ENCODE data around the gene CENPV. TPM values are rescaled to one million over a fixed set of nuclear protein-coding genes. Genes with fewer than 3 reads are reported as not detected.

Gene CENPV
- total RNA-seq, 1 experiment from 2014 or later = 64.6 TPM

DNA sequence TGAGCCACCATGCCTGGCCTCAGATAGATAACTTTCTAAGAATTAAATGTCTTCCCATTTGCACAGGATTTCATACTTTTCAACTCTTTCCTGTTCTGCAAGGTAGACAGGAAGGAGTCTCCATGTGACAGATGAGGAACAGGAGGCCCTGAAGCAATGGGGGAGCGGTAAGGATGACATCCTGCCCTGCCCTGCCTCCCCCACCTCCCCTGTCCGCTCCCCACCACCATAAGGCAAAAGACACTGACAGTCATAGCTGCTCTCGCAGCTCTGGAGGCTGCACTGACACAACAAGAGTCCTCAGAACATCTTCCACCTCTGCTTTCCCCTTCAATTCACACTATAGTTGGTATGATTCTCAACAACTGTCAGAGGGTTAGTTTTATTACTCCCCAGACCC, 9.7 kb downstream of the CENPV start:
- H3K9me3 ChIP-seq (ENCODE audit: control insufficient read depth, insufficient read depth, low read depth, low read length) = no peaks in the 10 kb centered on the region
- in situ Hi-C loops (cut with HindIII; ENCODE audit: low pct_unique_long_range_greater_than_20kb, low sequenced_read_pairs) (no loop called here), intact Hi-C loops (cut with micrococcal nuclease; ENCODE audit: unreplicated experiment) (no loop called here)
- H3K4me3 ChIP-seq (ENCODE audit: low read depth in 2 of 2, low read length in 2 of 2) = no peak overlapping the region
- no peaks in the 10 kb centered on the region for H3K27me3 ChIP-seq (ENCODE audit: control insufficient read depth, insufficient read depth, low read length)
- H3K36me3 ChIP-seq (ENCODE audit: control insufficient read depth, insufficient read depth, low read length) = peaks cover 4% of the 10 kb centered on the region; the same call in 1 of the 2 replicates
- BruUV-seq (replicated peaks) = no TSS peak
- ChIA-PET CTCF (no interaction called here), POLR2A (no interaction called here)
- H3K4me1 ChIP-seq (ENCODE audit: control insufficient read depth, insufficient read depth, low read length) = no peaks in the 10 kb centered on the region
- H3K27ac ChIP-seq (ENCODE audit: low read length) = no peak overlapping the region
- ATAC-seq (no peak), DNase-seq (ENCODE audit: low read depth, low spot score) (no peak)
- TF ChIP-seq TCF7L2 (IDR thresholded peaks at IDR 0.05; ENCODE audit: low read depth, low read length) = no peak
- TF ChIP-seq SIN3A (IDR thresholded peaks at IDR 0.05; ENCODE audit: borderline replicate concordance, insufficient read depth, low read depth, low read length) = no peak
- TF ChIP-seq, protein P1, sequence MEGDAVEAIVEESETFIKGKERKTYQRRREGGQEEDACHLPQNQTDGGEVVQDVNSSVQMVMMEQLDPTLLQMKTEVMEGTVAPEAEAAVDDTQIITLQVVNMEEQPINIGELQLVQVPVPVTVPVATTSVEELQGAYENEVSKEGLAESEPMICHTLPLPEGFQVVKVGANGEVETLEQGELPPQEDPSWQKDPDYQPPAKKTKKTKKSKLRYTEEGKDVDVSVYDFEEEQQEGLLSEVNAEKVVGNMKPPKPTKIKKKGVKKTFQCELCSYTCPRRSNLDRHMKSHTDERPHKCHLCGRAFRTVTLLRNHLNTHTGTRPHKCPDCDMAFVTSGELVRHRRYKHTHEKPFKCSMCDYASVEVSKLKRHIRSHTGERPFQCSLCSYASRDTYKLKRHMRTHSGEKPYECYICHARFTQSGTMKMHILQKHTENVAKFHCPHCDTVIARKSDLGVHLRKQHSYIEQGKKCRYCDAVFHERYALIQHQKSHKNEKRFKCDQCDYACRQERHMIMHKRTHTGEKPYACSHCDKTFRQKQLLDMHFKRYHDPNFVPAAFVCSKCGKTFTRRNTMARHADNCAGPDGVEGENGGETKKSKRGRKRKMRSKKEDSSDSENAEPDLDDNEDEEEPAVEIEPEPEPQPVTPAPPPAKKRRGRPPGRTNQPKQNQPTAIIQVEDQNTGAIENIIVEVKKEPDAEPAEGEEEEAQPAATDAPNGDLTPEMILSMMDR (IDR thresholded peaks at IDR 0.05) = no peak
- TF ChIP-seq POLR2AphosphoS5 (IDR thresholded peaks at IDR 0.05; ENCODE audit: low read depth, low read length) = no peak
- TF ChIP-seq, protein P2, sequence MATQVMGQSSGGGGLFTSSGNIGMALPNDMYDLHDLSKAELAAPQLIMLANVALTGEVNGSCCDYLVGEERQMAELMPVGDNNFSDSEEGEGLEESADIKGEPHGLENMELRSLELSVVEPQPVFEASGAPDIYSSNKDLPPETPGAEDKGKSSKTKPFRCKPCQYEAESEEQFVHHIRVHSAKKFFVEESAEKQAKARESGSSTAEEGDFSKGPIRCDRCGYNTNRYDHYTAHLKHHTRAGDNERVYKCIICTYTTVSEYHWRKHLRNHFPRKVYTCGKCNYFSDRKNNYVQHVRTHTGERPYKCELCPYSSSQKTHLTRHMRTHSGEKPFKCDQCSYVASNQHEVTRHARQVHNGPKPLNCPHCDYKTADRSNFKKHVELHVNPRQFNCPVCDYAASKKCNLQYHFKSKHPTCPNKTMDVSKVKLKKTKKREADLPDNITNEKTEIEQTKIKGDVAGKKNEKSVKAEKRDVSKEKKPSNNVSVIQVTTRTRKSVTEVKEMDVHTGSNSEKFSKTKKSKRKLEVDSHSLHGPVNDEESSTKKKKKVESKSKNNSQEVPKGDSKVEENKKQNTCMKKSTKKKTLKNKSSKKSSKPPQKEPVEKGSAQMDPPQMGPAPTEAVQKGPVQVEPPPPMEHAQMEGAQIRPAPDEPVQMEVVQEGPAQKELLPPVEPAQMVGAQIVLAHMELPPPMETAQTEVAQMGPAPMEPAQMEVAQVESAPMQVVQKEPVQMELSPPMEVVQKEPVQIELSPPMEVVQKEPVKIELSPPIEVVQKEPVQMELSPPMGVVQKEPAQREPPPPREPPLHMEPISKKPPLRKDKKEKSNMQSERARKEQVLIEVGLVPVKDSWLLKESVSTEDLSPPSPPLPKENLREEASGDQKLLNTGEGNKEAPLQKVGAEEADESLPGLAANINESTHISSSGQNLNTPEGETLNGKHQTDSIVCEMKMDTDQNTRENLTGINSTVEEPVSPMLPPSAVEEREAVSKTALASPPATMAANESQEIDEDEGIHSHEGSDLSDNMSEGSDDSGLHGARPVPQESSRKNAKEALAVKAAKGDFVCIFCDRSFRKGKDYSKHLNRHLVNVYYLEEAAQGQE (IDR thresholded peaks at IDR 0.05; ENCODE audit: insufficient read depth in 1 of 2, low read depth in 2 of 2, low read length in 1 of 2) = no peak

DNA sequence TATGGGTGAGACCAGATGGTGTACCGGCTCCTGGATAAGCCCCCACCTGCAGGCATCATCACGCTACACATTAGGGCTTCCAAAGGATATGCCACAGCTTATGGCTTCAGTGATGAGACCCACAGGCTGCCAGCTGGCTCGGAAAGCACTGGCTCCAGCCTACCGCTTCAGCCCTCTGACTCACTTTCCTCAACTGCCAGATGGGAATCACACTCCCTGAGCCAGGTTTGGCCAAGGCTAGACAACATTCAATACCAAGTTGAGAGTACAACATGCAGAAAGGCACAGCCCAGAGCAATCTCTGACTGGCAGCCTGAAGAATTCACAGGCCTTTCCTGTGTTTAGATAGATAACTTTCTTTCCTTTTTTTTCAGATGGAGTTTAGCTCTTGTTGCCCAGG, 10.3 kb downstream of the CENPV start:
- Histone ChIP-seq H3K4me1 (ENCODE audit: control insufficient read depth, insufficient read depth, low read length) (no peaks in the 10 kb centered on the region), H3K9me3 (ENCODE audit: control insufficient read depth, insufficient read depth, low read depth, low read length) (no peaks in the 10 kb centered on the region), H3K27me3 (ENCODE audit: control insufficient read depth, insufficient read depth, low read length) (no peaks in the 10 kb centered on the region), H3K27ac (ENCODE audit: low read length) (no peak overlapping the region), H3K4me3 (ENCODE audit: low read depth in 2 of 2, low read length in 2 of 2) (no peak overlapping the region), H3K36me3 (ENCODE audit: control insufficient read depth, insufficient read depth, low read length) (peaks cover 4% of the 10 kb centered on the region; the same call in 1 of the 2 replicates)
- POLR2A ChIA-PET = no interaction called here
- ATAC-seq (no peak), DNase-seq (ENCODE audit: low read depth, low spot score) (no peak)
- intact Hi-C loops (cut with micrococcal nuclease; ENCODE audit: unreplicated experiment) (no loop called here), in situ Hi-C loops (cut with HindIII; ENCODE audit: low pct_unique_long_range_greater_than_20kb, low sequenced_read_pairs) (no loop called here)
- BruUV-seq (replicated peaks) = no TSS peak
- CTCF ChIA-PET = no interaction called here
- TF ChIP-seq POLR2AphosphoS5 (IDR thresholded peaks at IDR 0.05; ENCODE audit: low read depth, low read length) (no peak), SIN3A (IDR thresholded peaks at IDR 0.05; ENCODE audit: borderline replicate concordance, insufficient read depth, low read depth, low read length) (no peak), TCF7L2 (IDR thresholded peaks at IDR 0.05; ENCODE audit: low read depth, low read length) (no peak)
- TF ChIP-seq, protein P2 (IDR thresholded peaks at IDR 0.05; ENCODE audit: insufficient read depth in 1 of 2, low read depth in 2 of 2, low read length in 1 of 2) = no peak
- TF ChIP-seq, protein P1 (IDR thresholded peaks at IDR 0.05) = no peak

Measured in Panc1 (cell line).